ENCODE results near the gene NKD1.

DNA sequence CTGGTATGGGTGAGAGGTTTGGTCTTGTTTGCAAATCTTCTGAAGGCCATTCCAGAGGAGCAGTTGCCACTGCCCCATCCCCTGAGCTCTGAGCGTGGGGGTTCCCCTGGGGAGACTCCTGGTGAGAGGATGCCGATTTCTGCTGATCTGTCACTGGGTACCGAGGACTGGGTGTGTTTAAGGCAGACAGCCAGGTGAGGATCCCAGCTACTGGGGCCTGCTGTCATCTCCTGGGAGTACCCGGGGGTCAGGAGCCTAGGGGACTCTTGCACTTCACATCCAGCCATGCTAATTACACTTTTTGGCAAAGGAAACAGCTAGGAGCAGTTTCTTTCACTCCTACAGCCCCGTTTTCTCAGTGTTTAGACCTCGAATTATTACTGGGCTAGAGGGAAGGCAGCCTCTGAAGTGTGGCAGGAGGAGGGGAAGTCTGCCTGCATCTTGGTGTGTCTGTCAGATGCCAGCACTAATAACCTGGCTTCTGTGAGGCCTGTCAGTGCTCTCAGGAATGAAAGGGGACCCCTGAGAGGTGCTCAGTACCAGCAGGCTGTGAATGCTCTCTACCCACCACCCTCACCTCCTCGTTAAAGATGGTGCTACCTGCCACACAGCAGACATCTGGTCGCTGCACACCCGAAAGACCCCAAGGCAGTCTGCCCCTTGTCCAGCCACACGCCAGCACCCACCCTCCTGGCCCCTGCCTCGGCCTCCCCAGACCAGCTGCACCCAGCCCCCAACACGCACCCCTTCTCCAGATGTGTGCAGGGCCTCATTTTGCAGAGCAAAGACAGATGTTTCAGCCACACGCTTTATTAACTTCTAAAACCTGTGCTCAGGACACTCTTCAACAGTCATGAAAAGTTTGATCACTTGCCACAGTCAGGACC is 89.8 kb downstream of the NKD1 start:
- TF ChIP-seq, protein P1, sequence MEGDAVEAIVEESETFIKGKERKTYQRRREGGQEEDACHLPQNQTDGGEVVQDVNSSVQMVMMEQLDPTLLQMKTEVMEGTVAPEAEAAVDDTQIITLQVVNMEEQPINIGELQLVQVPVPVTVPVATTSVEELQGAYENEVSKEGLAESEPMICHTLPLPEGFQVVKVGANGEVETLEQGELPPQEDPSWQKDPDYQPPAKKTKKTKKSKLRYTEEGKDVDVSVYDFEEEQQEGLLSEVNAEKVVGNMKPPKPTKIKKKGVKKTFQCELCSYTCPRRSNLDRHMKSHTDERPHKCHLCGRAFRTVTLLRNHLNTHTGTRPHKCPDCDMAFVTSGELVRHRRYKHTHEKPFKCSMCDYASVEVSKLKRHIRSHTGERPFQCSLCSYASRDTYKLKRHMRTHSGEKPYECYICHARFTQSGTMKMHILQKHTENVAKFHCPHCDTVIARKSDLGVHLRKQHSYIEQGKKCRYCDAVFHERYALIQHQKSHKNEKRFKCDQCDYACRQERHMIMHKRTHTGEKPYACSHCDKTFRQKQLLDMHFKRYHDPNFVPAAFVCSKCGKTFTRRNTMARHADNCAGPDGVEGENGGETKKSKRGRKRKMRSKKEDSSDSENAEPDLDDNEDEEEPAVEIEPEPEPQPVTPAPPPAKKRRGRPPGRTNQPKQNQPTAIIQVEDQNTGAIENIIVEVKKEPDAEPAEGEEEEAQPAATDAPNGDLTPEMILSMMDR (IDR thresholded peaks at IDR 0.05; ENCODE audit: low read length) = no peak
- no peak for TF ChIP-seq EZH2 (optimal IDR thresholded peaks at IDR 0.05; ENCODE audit: low read depth, low read length)
- TF ChIP-seq EZH2phosphoT487 (IDR thresholded peaks at IDR 0.05; ENCODE audit: low read length) = no peak

All from MM.1S (cell line).